Stimulated activated naive CD8-positive, alpha-beta T cell treated with anti-CD3 and anti-CD28 coated beads, Interleukin-15, amount 100 ng/mL, for 72 hours (primary cell): ENCODE results near the gene ACTN2.
"Not testable (repeated sequence)": the region's sequence is repeated elsewhere in the genome, so short reads cannot be mapped to it uniquely, and the experiment has no call there.

Experiments used
- ATAC-seq: fragments of 150-1000 bp; cut with Tn5 transposase; 2 replicates; pipeline ENCODE4 v1.10.0; 2021; ENCODE audit warnings: mild to moderate bottlenecking, moderate library complexity
- DNase-seq, 2 donors: peaks; one replicate each; pipeline ENCODE4 v3.0.0; 2021 to 2022
- H3K27ac Mint-ChIP-seq, 2 donors: one replicate each; pipeline ENCODE4 v1.8.0; 2022; ENCODE audit warnings: mild to moderate bottlenecking in 2 of 2, mixed read lengths in 2 of 2, moderate library complexity in 2 of 2
- H3K27me3 Mint-ChIP-seq: one replicate; pipeline ENCODE4 v1.8.0; 2022; ENCODE audit warnings: mixed read lengths
- H3K4me1 Mint-ChIP-seq: one replicate; pipeline ENCODE4 v1.8.0; 2022; ENCODE audit warnings: mild to moderate bottlenecking, mixed read lengths
- H3K4me3 Mint-ChIP-seq, 2 donors: one replicate each; pipeline ENCODE4 v1.8.0; 2022; ENCODE audit warnings: mild to moderate bottlenecking in 2 of 2, mixed read lengths in 2 of 2, moderate library complexity in 1 of 2
- H3K9me3 Mint-ChIP-seq, 2 donors: one replicate each; pipeline ENCODE4 v1.8.0; 2022; ENCODE audit warnings: mixed read lengths in 2 of 2

The ACTN2 gene

GRCh38 chr1:236685917-236686814, at the start of gene ACTN2:
TSS of gene ACTN2 (plus strand) at chr1:236686499. CDS start at chr1:236686674, 175 bp downstream.
- Mint-ChIP-seq H3K4me1 (peaks cover 15% of the 10 kb centered on the region), H3K27me3 (peaks cover 40% of the 10 kb centered on the region), H3K9me3 (peaks cover 5 to 7% of the 10 kb centered on the region in 2 donors), H3K4me3 (peak within 1 kb of the TSS; percentile 74 to 77), H3K27ac (no peak within 1 kb of the TSS)
- ATAC-seq (peak; percentile 84), DNase-seq (peak; percentile 23 to 45)

- Mint-ChIP-seq H3K27me3 (peaks cover 17% of the 10 kb centered on the region), H3K27ac (no peak overlapping the region), H3K9me3 (no peaks in the 10 kb centered on the region), H3K4me1 (no peaks in the 10 kb centered on the region), H3K4me3 (no peak overlapping the region)
- ATAC-seq (no peak), DNase-seq (no peak)
Measured at GRCh38 chr1:236638945-236639344, 47.4 kb upstream of the ACTN2 start.

GRCh38 chr1:236639686-236640085, 46.6 kb upstream of the ACTN2 start:
- Mint-ChIP-seq H3K4me1 (no peaks in the 10 kb centered on the region), H3K27ac (no peak overlapping the region), H3K27me3 (peaks cover 10% of the 10 kb centered on the region), H3K4me3 (no peak overlapping the region), H3K9me3 (no peaks in the 10 kb centered on the region)
- no peak for ATAC-seq
- DNase-seq = no peak

GRCh38 chr1:236642763-236643162, 43.5 kb upstream of the ACTN2 start:
- no peak overlapping the region for H3K27ac Mint-ChIP-seq

GRCh38 chr1:236645016-236645680, 41.2 kb upstream of the ACTN2 start:
- DNase-seq (no peak), ATAC-seq (no peak)
- H3K27me3 Mint-ChIP-seq = no peaks in the 10 kb centered on the region
- no peak overlapping the region for H3K4me3 Mint-ChIP-seq
- H3K27ac Mint-ChIP-seq = no peak overlapping the region
- H3K9me3 Mint-ChIP-seq = no peaks in the 10 kb centered on the region
- H3K4me1 Mint-ChIP-seq = no peaks in the 10 kb centered on the region

More at GRCh38 chr1:236642763-236643162, 43.5 kb upstream of the ACTN2 start:
- Mint-ChIP-seq H3K27me3 (no peaks in the 10 kb centered on the region), H3K4me3 (no peak overlapping the region), H3K9me3 (no peaks in the 10 kb centered on the region), H3K4me1 (no peaks in the 10 kb centered on the region)
- ATAC-seq = no peak
- no peak for DNase-seq

- Mint-ChIP-seq H3K27me3 (peaks cover 8% of the 10 kb centered on the region), H3K9me3 (no peaks in the 10 kb centered on the region), H3K4me3 (no peak overlapping the region), H3K27ac (no peak overlapping the region), H3K4me1 (no peaks in the 10 kb centered on the region)
- ATAC-seq (no peak), DNase-seq (no peak)
Measured at GRCh38 chr1:236654511-236654910, 31.8 kb upstream of the ACTN2 start.

GRCh38 chr1:236654957-236655356, 31.3 kb upstream of the ACTN2 start:
- Mint-ChIP-seq H3K27ac (no peak overlapping the region), H3K4me1 (no peaks in the 10 kb centered on the region), H3K9me3 (no peaks in the 10 kb centered on the region), H3K4me3 (no peak overlapping the region), H3K27me3 (peaks cover 8% of the 10 kb centered on the region)
- no peak for DNase-seq
- no peak for ATAC-seq

GRCh38 chr1:236657398-236657797, 28.9 kb upstream of the ACTN2 start:
- Mint-ChIP-seq H3K4me3 (no peak overlapping the region), H3K27me3 (peaks cover 8% of the 10 kb centered on the region), H3K4me1 (no peaks in the 10 kb centered on the region), H3K27ac (no peak overlapping the region), H3K9me3 (no peaks in the 10 kb centered on the region)
- DNase-seq (no peak), ATAC-seq (no peak)

- no peak for ATAC-seq
- Mint-ChIP-seq H3K9me3 (no peaks in the 10 kb centered on the region), H3K4me1 (no peaks in the 10 kb centered on the region), H3K4me3 (no peak overlapping the region), H3K27ac (no peak overlapping the region), H3K27me3 (no peaks in the 10 kb centered on the region)
- no peak for DNase-seq
Measured at GRCh38 chr1:236659792-236660587, 26.3 kb upstream of the ACTN2 start.

- DNase-seq (no peak), ATAC-seq (no peak)
- Mint-ChIP-seq H3K27ac (no peak overlapping the region), H3K4me1 (no peaks in the 10 kb centered on the region), H3K9me3 (peaks cover 0 to 3% of the 10 kb centered on the region in 2 donors), H3K27me3 (peaks cover 12% of the 10 kb centered on the region), H3K4me3 (no peak overlapping the region)
Measured at GRCh38 chr1:236663934-236664333, 22.4 kb upstream of the ACTN2 start.

GRCh38 chr1:236668909-236669308, 17.4 kb upstream of the ACTN2 start:
- not testable (repeated sequence) for ATAC-seq, H3K27ac Mint-ChIP-seq, H3K4me1 Mint-ChIP-seq, H3K4me3 Mint-ChIP-seq, H3K9me3 Mint-ChIP-seq, DNase-seq
- H3K27me3 Mint-ChIP-seq = peaks cover 39% of the 10 kb centered on the region

- ATAC-seq (no peak), DNase-seq (no peak)
- Mint-ChIP-seq H3K4me3 (no peak overlapping the region), H3K27me3 (peaks cover 45% of the 10 kb centered on the region), H3K27ac (no peak overlapping the region), H3K4me1 (no peaks in the 10 kb centered on the region), H3K9me3 (peaks cover 0 to 3% of the 10 kb centered on the region in 2 donors)
Measured at GRCh38 chr1:236670060-236670459, 16.2 kb upstream of the ACTN2 start.

- H3K4me1 Mint-ChIP-seq = no peaks in the 10 kb centered on the region
Measured at GRCh38 chr1:236673289-236673919, 12.9 kb upstream of the ACTN2 start.

GRCh38 chr1:236677641-236678235, 8.6 kb upstream of the ACTN2 start:
- H3K4me3 Mint-ChIP-seq = no peak overlapping the region
- H3K9me3 Mint-ChIP-seq = no peaks in the 10 kb centered on the region
- no peak for DNase-seq
- peaks cover 24% of the 10 kb centered on the region for H3K27me3 Mint-ChIP-seq
- H3K27ac Mint-ChIP-seq = no peak overlapping the region
- no peak for ATAC-seq
- H3K4me1 Mint-ChIP-seq = no peaks in the 10 kb centered on the region

More at GRCh38 chr1:236673289-236673919, 12.9 kb upstream of the ACTN2 start:
- Mint-ChIP-seq H3K9me3 (no peaks in the 10 kb centered on the region), H3K27me3 (peaks cover 36% of the 10 kb centered on the region), H3K27ac (no peak overlapping the region), H3K4me3 (no peak overlapping the region)
- no peak for DNase-seq
- ATAC-seq = no peak

GRCh38 chr1:236681219-236681618, 5.1 kb upstream of the ACTN2 start:
- Mint-ChIP-seq H3K4me3 (no peak overlapping the region), H3K27me3 (peaks cover 20% of the 10 kb centered on the region)

More at GRCh38 chr1:236681219-236681618, 5.1 kb upstream of the ACTN2 start:
- no peak for DNase-seq
- ATAC-seq = no peak
- Mint-ChIP-seq H3K9me3 (peaks cover 5 to 7% of the 10 kb centered on the region in 2 donors), H3K4me1 (peaks cover 9% of the 10 kb centered on the region), H3K27ac (no peak overlapping the region)
